Activated CD8-positive, alpha-beta T cell treated with anti-CD3 and anti-CD28 coated beads for 36 hours (primary cell): ENCODE data around the gene MARCHF7. TPM values are rescaled to one million over a fixed set of nuclear protein-coding genes. Genes with fewer than 3 reads are reported as not detected.

Experiments used
- ATAC-seq: fragments of 200-7000 bp; cut with Tn5 transposase; one replicate; pipeline ENCODE4 v1.10.0; 2021; ENCODE audit warnings: mild to moderate bottlenecking, moderate library complexity
- CTCF ChIA-PET: fragments of 350-600 bp; sonication (Branson Sonifier 250); formaldehyde crosslinking; loops from one replicate; lab custom pipeline; 2021; ENCODE audit warnings: antibody characterized with exemption; lab: Charles Lee
- POLR2A ChIA-PET: fragments of 350-600 bp; sonication (Branson Sonifier 250); formaldehyde crosslinking; loops from one replicate; lab custom pipeline; 2021; ENCODE audit warnings: antibody characterized with exemption; lab: Charles Lee
- DNase-seq: peaks from one replicate; pipeline ENCODE4 v3.0.0-alpha.2; 2020
- H3K27ac Mint-ChIP-seq: one replicate; pipeline ENCODE4 v1.8.0; 2021; ENCODE audit warnings: mild to moderate bottlenecking, mixed read lengths
- H3K27me3 Mint-ChIP-seq: one replicate; pipeline ENCODE4 v1.8.0; 2021; ENCODE audit warnings: mixed read lengths
- H3K36me3 Mint-ChIP-seq: one replicate; pipeline ENCODE4 v1.8.0; 2021; ENCODE audit warnings: low read depth, mixed read lengths
- H3K4me1 Mint-ChIP-seq: one replicate; pipeline ENCODE4 v1.8.0; 2021; ENCODE audit warnings: low read depth, mixed read lengths
- H3K4me3 Mint-ChIP-seq: one replicate; pipeline ENCODE4 v1.8.0; 2021; ENCODE audit warnings: mild to moderate bottlenecking, moderate library complexity, mixed read lengths
- H3K9me3 Mint-ChIP-seq: one replicate; pipeline ENCODE4 v1.8.0; 2021; ENCODE audit warnings: mixed read lengths
- CTCF ChIP-seq: fragments of 200-600 bp; IDR thresholded peaks from one replicate; pipeline ENCODE4 v1.8.0; 2022; ENCODE audit warnings: antibody characterized with exemption, mild to moderate bottlenecking
- intact Hi-C: fragments of 100-400 bp; cut with micrococcal nuclease; formaldehyde crosslinking; loops from one replicate; pipeline ENCODE4 v1.10.0; 2022
- total RNA-seq, 2 experiments: library from RNA; stranded (reverse); gene quantifications; one replicate each; pipeline ENCODE4 v1.2.3, GENCODE V29; 2021

Gene MARCHF7
- total RNA-seq, 2 experiments from 2014 or later: 79.2 to 80.3 TPM

DNA sequence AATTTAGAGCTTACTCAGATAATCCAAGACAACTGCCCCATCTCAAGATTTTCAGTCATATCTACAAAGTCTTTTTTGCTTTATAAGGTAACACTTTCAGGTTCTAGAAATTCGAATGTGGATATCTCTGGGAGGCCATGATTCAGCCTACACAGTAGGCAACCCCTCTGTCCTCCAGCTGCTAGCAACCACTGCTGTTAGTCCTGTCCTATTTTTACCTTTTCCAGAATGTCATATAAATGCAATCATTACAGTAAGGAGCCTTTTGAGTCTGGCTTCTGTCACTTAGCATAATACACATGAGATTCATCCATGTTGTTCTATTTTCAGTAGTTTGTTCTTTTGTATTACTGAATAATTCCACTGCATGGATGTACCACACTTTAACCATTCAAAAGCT, 28.5 kb upstream of the MARCHF7 start:
- ChIA-PET CTCF (interaction anchor here (0.9 to 1.4 kb wide), 2 partner anchors 8 to 71 kb away, joined by 3 read pairs; no protein-coding TSS in a partner anchor), POLR2A (no interaction called here)
- Mint-ChIP-seq H3K4me3 (no peak overlapping the region), H3K27me3 (no peaks in the 10 kb centered on the region), H3K36me3 (no peaks in the 10 kb centered on the region), H3K4me1 (no peaks in the 10 kb centered on the region), H3K27ac (no peak overlapping the region), H3K9me3 (no peaks in the 10 kb centered on the region)
- ATAC-seq: no peak
- intact Hi-C loops: no loop called here
- no peak for TF ChIP-seq CTCF
- no peak for DNase-seq

DNA sequence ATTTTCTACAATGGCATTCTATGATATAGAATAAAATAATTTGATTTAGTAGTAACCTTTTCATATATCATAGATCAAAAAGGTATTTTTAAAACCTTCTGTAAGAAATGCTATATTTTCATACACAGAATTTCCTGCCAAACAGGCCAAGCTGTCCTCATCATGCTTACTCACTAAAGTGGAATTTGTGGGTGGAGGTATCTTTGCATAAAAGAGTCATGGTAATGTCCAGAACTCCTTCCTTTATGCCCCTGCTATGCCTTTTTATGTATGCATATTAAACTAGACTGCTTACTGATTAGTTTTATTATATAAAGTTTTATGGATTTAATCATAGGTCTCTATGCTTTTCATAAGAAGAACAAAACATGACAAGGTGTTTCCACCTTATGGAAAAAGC, 27.5 kb upstream of the MARCHF7 start:
- TF ChIP-seq CTCF: no peak
- Mint-ChIP-seq H3K4me3 (no peak overlapping the region), H3K36me3 (no peaks in the 10 kb centered on the region), H3K27ac (no peak overlapping the region), H3K9me3 (no peaks in the 10 kb centered on the region), H3K27me3 (no peaks in the 10 kb centered on the region), H3K4me1 (no peaks in the 10 kb centered on the region)
- CTCF ChIA-PET: interaction anchor here (1.3 to 1.5 kb wide), 3 partner anchors 9 to 122 kb away, joined by 3 read pairs; no protein-coding TSS in a partner anchor
- no peak for ATAC-seq
- no peak for DNase-seq
- intact Hi-C loops: no loop called here
- POLR2A ChIA-PET: no interaction called here

- no peaks in the 10 kb centered on the region for H3K9me3 Mint-ChIP-seq
- CTCF ChIA-PET: no interaction called here
Observed at GRCh38 chr2:159694500-159695040, 17.7 kb upstream of the MARCHF7 start.

GRCh38 chr2:159695795-159696448, 16.4 kb upstream of the MARCHF7 start:
- no peak overlapping the region for H3K27ac Mint-ChIP-seq
- no peaks in the 10 kb centered on the region for H3K9me3 Mint-ChIP-seq
- intact Hi-C loops: no loop called here
- no peaks in the 10 kb centered on the region for H3K36me3 Mint-ChIP-seq
- no peaks in the 10 kb centered on the region for H3K27me3 Mint-ChIP-seq
- ChIA-PET CTCF (no interaction called here), POLR2A (no interaction called here)
- DNase-seq: no peak
- ATAC-seq: no peak
- no peak overlapping the region for H3K4me3 Mint-ChIP-seq
- TF ChIP-seq CTCF: no peak
- no peaks in the 10 kb centered on the region for H3K4me1 Mint-ChIP-seq

More at GRCh38 chr2:159694500-159695040, 17.7 kb upstream of the MARCHF7 start:
- intact Hi-C loops: no loop called here
- no peak overlapping the region for H3K4me3 Mint-ChIP-seq
- POLR2A ChIA-PET: no interaction called here
- TF ChIP-seq CTCF: no peak
- no peaks in the 10 kb centered on the region for H3K36me3 Mint-ChIP-seq
- no peaks in the 10 kb centered on the region for H3K4me1 Mint-ChIP-seq
- no peaks in the 10 kb centered on the region for H3K27me3 Mint-ChIP-seq
- no peak overlapping the region for H3K27ac Mint-ChIP-seq
- ATAC-seq (no peak), DNase-seq (no peak)

GRCh38 chr2:159703491-159703890, 8.8 kb upstream of the MARCHF7 start:
- ATAC-seq: no peak
- Mint-ChIP-seq H3K27ac (no peak overlapping the region), H3K9me3 (no peaks in the 10 kb centered on the region), H3K4me1 (no peaks in the 10 kb centered on the region), H3K27me3 (no peaks in the 10 kb centered on the region), H3K4me3 (no peak overlapping the region), H3K36me3 (no peaks in the 10 kb centered on the region)
- ChIA-PET POLR2A (interaction anchor here (1.5 kb wide), 1 partner anchor 9 kb away, joined by 9 read pairs; the partner anchor contains the start of gene MARCHF7), CTCF (interaction anchor here (0.9 kb wide), 1 partner anchor 25 kb away, joined by 3 read pairs; no protein-coding TSS in a partner anchor)
- TF ChIP-seq CTCF: no peak
- no peak for DNase-seq
- intact Hi-C loops: no loop called here
